Fibroblast of lung (primary cell): Measurements from ENCODE around the gene ACACB. TPM values are rescaled to one million over a fixed set of nuclear protein-coding genes. Genes with fewer than 3 reads are reported as not detected.

Source experiments
- DNase-seq, 2 donors: peaks; one replicate each; pipeline versions ENCODE4 v3.0.0 to v3.0.0-alpha.2; 2010; ENCODE audit warnings: low read depth in 2 of 2
- H2AFZ ChIP-seq: 2 replicates; pipeline ENCODE4 v1.5.1; 2012; ENCODE audit warnings: low read length, control low read depth, inconsistent platforms
- H3K27ac ChIP-seq: 2 replicates; pipeline ENCODE4 v1.5.1; 2011; ENCODE audit warnings: low read length, control low read depth; ENCODE audit not compliant: insufficient read depth
- H3K27me3 ChIP-seq: 2 replicates; pipeline ENCODE4 v1.5.1; 2011; ENCODE audit warnings: mild to moderate bottlenecking, low read length; ENCODE audit not compliant: control insufficient read depth, insufficient read depth
- H3K36me3 ChIP-seq: 2 replicates; pipeline ENCODE4 v1.5.1; 2011; ENCODE audit warnings: low read length; ENCODE audit not compliant: control insufficient read depth, insufficient read depth
- H3K4me1 ChIP-seq: 2 replicates; pipeline ENCODE4 v1.5.1; 2011; ENCODE audit warnings: low read length; ENCODE audit not compliant: control insufficient read depth, insufficient read depth; ENCODE audit errors: extremely low read depth
- H3K4me2 ChIP-seq: 2 replicates; pipeline ENCODE4 v1.5.1; 2011; ENCODE audit warnings: low read length, control low read depth; ENCODE audit not compliant: insufficient read depth; ENCODE audit errors: extremely low read depth
- H3K4me3 ChIP-seq, 4 experiments: fragments of 200-600 bp in 1 of 4; sonication (generic) in 1 of 4; replicated peaks in 1 of 4; 2 replicates each; pipeline ENCODE4 v1.5.1; 2011 to 2016; ENCODE audit warnings: low read length in 4 of 4, low read depth in 3 of 4, mild to moderate bottlenecking in 3 of 4, control low read depth in 2 of 4, inconsistent platforms in 1 of 4, mixed read lengths in 1 of 4; ENCODE audit not compliant: insufficient read depth in 1 of 4; ENCODE audit errors: control extremely low read depth in 1 of 4
- H3K79me2 ChIP-seq: 2 replicates; pipeline ENCODE4 v1.5.1; 2012; ENCODE audit warnings: mild to moderate bottlenecking, low read length, inconsistent platforms; ENCODE audit not compliant: control insufficient read depth, insufficient read depth
- H3K9ac ChIP-seq: 2 replicates; pipeline ENCODE4 v1.5.1; 2011; ENCODE audit warnings: mild to moderate bottlenecking, low read length, control low read depth; ENCODE audit not compliant: insufficient read depth
- H3K9me3 ChIP-seq: 2 replicates; pipeline ENCODE4 v1.5.1; 2012; ENCODE audit warnings: low read depth, low read length; ENCODE audit not compliant: control insufficient read depth, insufficient read depth
- H4K20me1 ChIP-seq: 2 replicates; pipeline ENCODE4 v1.5.1; 2011; ENCODE audit warnings: low read length; ENCODE audit not compliant: control insufficient read depth, insufficient read depth; ENCODE audit errors: extremely low read depth
- EZH2 ChIP-seq: IDR thresholded peaks from 2 replicates; pipeline ENCODE4 v1.5.1; 2012; ENCODE audit warnings: low read length, control low read depth, mild to moderate bottlenecking; ENCODE audit errors: missing control alignments
- polyA plus RNA-seq, 2 donors: library from polyadenylated mRNA; depleted of rRNA in 1 of 2; stranded (reverse) in 1 of 2; unstranded in 1 of 2; fragments of >200 nt; gene quantifications; 2 replicates each; pipeline ENCODE4 v1.2.1, GENCODE V29; 2011 to 2012; ENCODE audit warnings: missing spikeins in 1 of 2
- total RNA-seq: library from RNA; depleted of rRNA; stranded (reverse); fragments of >200 nt; gene quantifications from 2 replicates; pipeline ENCODE4 v1.2.1, GENCODE V29; 2014
- TF ChIP-seq, protein P1 (sequence below), 2 donors: IDR thresholded peaks in 1 of 2; conservative IDR thresholded peaks in 1 of 2; 1 replicate in 1 of 2; 2 replicates in 1 of 2; pipeline ENCODE4 v1.5.1; 2011 to 2012; ENCODE audit warnings: low read length in 2 of 2, control low read depth in 1 of 2, inconsistent platforms in 1 of 2, low read depth in 1 of 2, mild to moderate bottlenecking in 1 of 2

The ACACB gene
- total and polyA plus RNA-seq, 2 donors (not counting 1 experiment from before 2014, with no cell fraction given) = 1.5 to 9.1 TPM

DNA sequence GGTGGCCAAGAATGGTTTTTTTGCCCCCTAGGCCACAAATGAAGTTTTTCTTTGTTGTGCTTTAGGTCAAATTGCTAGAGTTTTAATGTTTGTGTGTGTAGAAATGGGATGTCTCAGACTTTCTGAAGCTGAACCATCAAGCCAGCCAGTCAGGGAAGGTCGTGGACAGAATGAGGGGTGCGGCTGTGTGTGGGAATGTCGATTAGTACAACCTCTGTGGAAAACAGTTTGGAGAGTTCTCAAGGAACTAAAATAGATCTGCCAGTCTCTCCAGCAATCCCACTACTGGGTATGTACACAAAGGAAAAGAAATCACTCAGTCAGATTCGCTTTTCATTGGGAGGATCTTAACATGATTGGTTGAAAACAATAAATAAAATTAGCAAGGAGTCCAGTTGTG lies 44.5 kb downstream of the ACACB start:
- no peaks in the 10 kb centered on the region for H3K9me3 ChIP-seq
- no peak for TF ChIP-seq EZH2
- TF ChIP-seq, protein P1, sequence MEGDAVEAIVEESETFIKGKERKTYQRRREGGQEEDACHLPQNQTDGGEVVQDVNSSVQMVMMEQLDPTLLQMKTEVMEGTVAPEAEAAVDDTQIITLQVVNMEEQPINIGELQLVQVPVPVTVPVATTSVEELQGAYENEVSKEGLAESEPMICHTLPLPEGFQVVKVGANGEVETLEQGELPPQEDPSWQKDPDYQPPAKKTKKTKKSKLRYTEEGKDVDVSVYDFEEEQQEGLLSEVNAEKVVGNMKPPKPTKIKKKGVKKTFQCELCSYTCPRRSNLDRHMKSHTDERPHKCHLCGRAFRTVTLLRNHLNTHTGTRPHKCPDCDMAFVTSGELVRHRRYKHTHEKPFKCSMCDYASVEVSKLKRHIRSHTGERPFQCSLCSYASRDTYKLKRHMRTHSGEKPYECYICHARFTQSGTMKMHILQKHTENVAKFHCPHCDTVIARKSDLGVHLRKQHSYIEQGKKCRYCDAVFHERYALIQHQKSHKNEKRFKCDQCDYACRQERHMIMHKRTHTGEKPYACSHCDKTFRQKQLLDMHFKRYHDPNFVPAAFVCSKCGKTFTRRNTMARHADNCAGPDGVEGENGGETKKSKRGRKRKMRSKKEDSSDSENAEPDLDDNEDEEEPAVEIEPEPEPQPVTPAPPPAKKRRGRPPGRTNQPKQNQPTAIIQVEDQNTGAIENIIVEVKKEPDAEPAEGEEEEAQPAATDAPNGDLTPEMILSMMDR (conservative IDR thresholded peaks at IDR 0.05 in 1 of 2, IDR thresholded peaks at IDR 0.05 in 1 of 2; ENCODE audit: low read depth in 1 of 2, low read length in 2 of 2) = no peak
- H3K36me3 ChIP-seq = no peaks in the 10 kb centered on the region
- H2AFZ ChIP-seq = no peak overlapping the region
- H3K79me2 ChIP-seq = no peaks in the 10 kb centered on the region
- DNase-seq = no peak
- H3K4me2 ChIP-seq = no peak overlapping the region
- no peaks in the 10 kb centered on the region for H3K4me1 ChIP-seq
- H4K20me1 ChIP-seq = no peaks in the 10 kb centered on the region
- no peaks in the 10 kb centered on the region for H3K27me3 ChIP-seq
- no peak overlapping the region for H3K4me3 ChIP-seq
- no peak overlapping the region for H3K27ac ChIP-seq
- H3K9ac ChIP-seq = no peak overlapping the region

DNA sequence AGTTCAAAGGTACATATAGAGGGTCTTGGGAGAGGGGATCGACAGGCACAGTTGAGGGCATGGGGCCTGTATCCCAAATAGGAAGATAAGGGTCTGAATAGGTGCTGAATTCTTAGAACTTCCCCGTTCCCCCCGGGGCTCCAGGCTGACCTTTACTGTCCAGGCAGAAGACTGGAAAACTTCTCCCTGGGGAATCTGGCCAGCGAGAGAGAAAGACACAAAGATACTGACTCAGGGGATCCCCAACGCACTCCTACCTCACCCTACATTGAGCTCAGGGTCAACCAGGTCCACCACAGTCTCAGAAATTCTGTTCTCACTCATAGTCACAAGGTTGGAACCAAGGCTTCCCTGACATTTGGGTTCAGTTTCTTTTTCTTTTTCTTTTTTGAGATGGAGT lies 46.2 kb downstream of the ACACB start:
- no peak for TF ChIP-seq EZH2
- TF ChIP-seq, protein P1 (conservative IDR thresholded peaks at IDR 0.05 in 1 of 2, IDR thresholded peaks at IDR 0.05 in 1 of 2; ENCODE audit: low read depth in 1 of 2, low read length in 2 of 2) = no peak
- no peaks in the 10 kb centered on the region for H3K79me2 ChIP-seq
- H4K20me1 ChIP-seq = no peaks in the 10 kb centered on the region
- H3K4me1 ChIP-seq = no peaks in the 10 kb centered on the region
- no peaks in the 10 kb centered on the region for H3K27me3 ChIP-seq
- H3K9ac ChIP-seq = no peak overlapping the region
- no peak overlapping the region for H3K4me2 ChIP-seq
- no peaks in the 10 kb centered on the region for H3K36me3 ChIP-seq
- DNase-seq = no peak
- H3K27ac ChIP-seq = no peak overlapping the region
- no peaks in the 10 kb centered on the region for H3K9me3 ChIP-seq
- no peak overlapping the region for H3K4me3 ChIP-seq
- no peak overlapping the region for H2AFZ ChIP-seq

DNA sequence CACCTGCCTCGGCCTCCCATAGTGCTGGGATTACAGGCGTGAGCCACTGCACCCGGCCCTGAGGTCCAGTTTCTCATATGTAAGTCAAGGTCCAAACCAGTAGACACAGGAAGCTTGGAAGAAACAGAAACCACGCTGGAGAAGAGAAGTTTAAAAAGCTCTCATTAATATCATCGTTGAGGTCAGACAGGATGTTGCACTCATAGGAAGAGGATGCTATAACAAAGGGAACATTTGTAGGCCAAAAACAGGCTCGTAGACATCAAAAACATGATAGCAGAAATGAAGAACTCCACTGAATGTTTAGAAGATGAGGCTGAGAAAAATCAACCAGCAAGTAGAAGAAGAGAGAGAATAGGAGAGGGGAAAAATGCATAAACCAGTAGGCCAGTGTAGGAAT lies 46.8 kb downstream of the ACACB start:
- H3K4me2 ChIP-seq = no peak overlapping the region
- H3K4me1 ChIP-seq = no peaks in the 10 kb centered on the region
- no peaks in the 10 kb centered on the region for H3K9me3 ChIP-seq
- TF ChIP-seq EZH2 = no peak
- TF ChIP-seq, protein P1 (conservative IDR thresholded peaks at IDR 0.05 in 1 of 2, IDR thresholded peaks at IDR 0.05 in 1 of 2; ENCODE audit: low read depth in 1 of 2, low read length in 2 of 2) = no peak
- no peaks in the 10 kb centered on the region for H4K20me1 ChIP-seq
- no peak overlapping the region for H2AFZ ChIP-seq
- H3K27me3 ChIP-seq = no peaks in the 10 kb centered on the region
- H3K36me3 ChIP-seq = no peaks in the 10 kb centered on the region
- no peaks in the 10 kb centered on the region for H3K79me2 ChIP-seq
- H3K9ac ChIP-seq = no peak overlapping the region
- no peak overlapping the region for H3K27ac ChIP-seq
- DNase-seq = no peak
- no peak overlapping the region for H3K4me3 ChIP-seq
